GM04504 (cell line): ENCODE results near the gene OSBPL8.

Source experiments
- DNase-seq: peaks from one replicate; pipeline ENCODE4 v3.0.0-alpha.2; 2012; ENCODE audit warnings: low read depth

The OSBPL8 gene

GRCh38 chr12:76307083-76307482 lies 252.5 kb downstream of the OSBPL8 start:
- DNase-seq = no peak

GRCh38 chr12:76303989-76304460 lies 255.5 kb downstream of the OSBPL8 start:
- DNase-seq = no peak

GRCh38 chr12:76303365-76303764 lies 256.2 kb downstream of the OSBPL8 start:
- DNase-seq = no peak
